Hematopoietic multipotent progenitor cell treated with erythropoietin and hydrocortisone succinate and interleukin-3 and kit ligand, for 8 days (in vitro differentiated cells): ENCODE data around the gene ORAI3.
A peak's percentile ranks its signal among the peaks of the same experiment; 100 is the strongest.

Experiments used
- DNase-seq: peaks from one replicate; pipeline ENCODE4 v3.0.0-alpha.2; 2015

Gene ORAI3

GRCh38 chr16:30992276-30992780 is 43.5 kb downstream of the ORAI3 start:
- DNase-seq, result no peak

GRCh38 chr16:30992931-30993816 is 44.3 kb downstream of the ORAI3 start:
- peak; percentile 58 for DNase-seq

GRCh38 chr16:30995927-30996323 is 47.1 kb downstream of the ORAI3 start:
- DNase-seq, result no peak

GRCh38 chr16:30996324-30996984 is 47.6 kb downstream of the ORAI3 start:
- no peak for DNase-seq

GRCh38 chr16:30996985-30997724 is 48.3 kb downstream of the ORAI3 start:
- DNase-seq, result peak; percentile 78

GRCh38 chr16:30997725-30998711 is 49.1 kb downstream of the ORAI3 start:
- DNase-seq, result no peak

GRCh38 chr16:30998852-30999761 is 50.2 kb downstream of the ORAI3 start:
- no peak for DNase-seq

- no peak for DNase-seq
These were observed 52.0 kb downstream of the ORAI3 start for GRCh38 chr16:31000671-31001382.

- no peak for DNase-seq
These were observed 52.8 kb downstream of the ORAI3 start for GRCh38 chr16:31001507-31002249.

- DNase-seq, result no peak
These were observed 53.4 kb downstream of the ORAI3 start for GRCh38 chr16:31002250-31002700.

GRCh38 chr16:31002862-31003341 is 54.0 kb downstream of the ORAI3 start:
- DNase-seq, result no peak

GRCh38 chr16:31003744-31004143 is 54.9 kb downstream of the ORAI3 start:
- DNase-seq, result no peak
